Heart left ventricle (tissue), 13 donors: ENCODE results near the gene VPS29.
A peak's percentile ranks its signal among the peaks of the same experiment; 100 is the strongest.

Source experiments
- POLR2A ChIP-seq, 2 donors: fragments of 450-650 bp; IDR thresholded peaks; one replicate each; pipeline ENCODE4 v1.6.1; 2017; ENCODE audit warnings: antibody characterized with exemption in 2 of 2, mild to moderate bottlenecking in 2 of 2, moderate library complexity in 2 of 2
- TF ChIP-seq, protein P1 (sequence below), 12 donors: fragments of 200-600 bp; sonication (generic) in 4 of 12; IDR thresholded peaks; one replicate each; pipeline versions ENCODE4 v1.5.0 to v1.8.0; 2018 to 2022; ENCODE audit warnings: antibody characterized with exemption in 12 of 12, mild to moderate bottlenecking in 5 of 12
- donor health status: ischemic (EF 13 %, LVEDD 7.1; RV severe dilation, severe dysfunction).
- donor health status: DM: no; HTN: yes; CAD: no.
- donor health status: DM: no; HTN: no; CAD: no.
- donor health status: ischemic (EF 25% LVEDD 6.9; RV normal size, moderate dysfunction).
- donor health status: ischemic (EF 25% LVEDD 5.7; RV mildly dilated, moderate dysfunction).
- donor health status: ischemic (EF 35%, LVEDD 5.7; RV mildly dilated, moderate dysfunction).
- donor health status: nonischemic (EF 11% LVEDD 7.7; RV severe dilation, severe dysfunction).
- donor health status: DM: yes; HTN: yes; CAD: no.
- donor health status: PGD.
- donor health status: ischemic (EF 29% LVEDD 5.4; RV normal size, mild dysfunction).
- donor health status: nonischemic (EF 23%, LVEDD 6.1; RV moderate dilation, normal function).

- peak in 1 of 2 donors; percentile 73 for TF ChIP-seq POLR2A (IDR thresholded peaks at IDR 0.05)
- TF ChIP-seq, protein P1, sequence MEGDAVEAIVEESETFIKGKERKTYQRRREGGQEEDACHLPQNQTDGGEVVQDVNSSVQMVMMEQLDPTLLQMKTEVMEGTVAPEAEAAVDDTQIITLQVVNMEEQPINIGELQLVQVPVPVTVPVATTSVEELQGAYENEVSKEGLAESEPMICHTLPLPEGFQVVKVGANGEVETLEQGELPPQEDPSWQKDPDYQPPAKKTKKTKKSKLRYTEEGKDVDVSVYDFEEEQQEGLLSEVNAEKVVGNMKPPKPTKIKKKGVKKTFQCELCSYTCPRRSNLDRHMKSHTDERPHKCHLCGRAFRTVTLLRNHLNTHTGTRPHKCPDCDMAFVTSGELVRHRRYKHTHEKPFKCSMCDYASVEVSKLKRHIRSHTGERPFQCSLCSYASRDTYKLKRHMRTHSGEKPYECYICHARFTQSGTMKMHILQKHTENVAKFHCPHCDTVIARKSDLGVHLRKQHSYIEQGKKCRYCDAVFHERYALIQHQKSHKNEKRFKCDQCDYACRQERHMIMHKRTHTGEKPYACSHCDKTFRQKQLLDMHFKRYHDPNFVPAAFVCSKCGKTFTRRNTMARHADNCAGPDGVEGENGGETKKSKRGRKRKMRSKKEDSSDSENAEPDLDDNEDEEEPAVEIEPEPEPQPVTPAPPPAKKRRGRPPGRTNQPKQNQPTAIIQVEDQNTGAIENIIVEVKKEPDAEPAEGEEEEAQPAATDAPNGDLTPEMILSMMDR (IDR thresholded peaks at IDR 0.05), result peak; percentile 76 to 96 (median 86)
Measured at GRCh38 chr12:110449799-110450497, 52.0 kb downstream of the VPS29 start, which contains the start of gene ARPC3.
